ENCODE results near the gene DAZAP1. TPM values are rescaled to one million over a fixed set of nuclear protein-coding genes. Genes with fewer than 3 reads are reported as not detected.

DAZAP1 gene
- polyA plus RNA-seq, 1 of the 3 experiments (the other 2 are of a cell fraction), result 54.3 TPM

GRCh38 chr19:1481224-1481892 is 74.0 kb downstream of the DAZAP1 start:
- Histone ChIP-seq H3K9me2 (no peaks in the 10 kb centered on the region), H3K27me3 (ENCODE audit: insufficient read depth) (no peaks in the 10 kb centered on the region), H3F3A (replicated peaks; ENCODE audit: insufficient read depth) (peaks cover 4% of the 10 kb centered on the region), H3K4me2 (no peak overlapping the region), H2AFZ (ENCODE audit: low read depth) (no peak overlapping the region), H3K4me1 (ENCODE audit: control insufficient read depth in 1 of 2, insufficient read depth in 2 of 2, low read depth in 1 of 2, low read length in 1 of 2) (peaks cover 2 to 3% of the 10 kb centered on the region in 2 experiments; a peak in 1 of 4 replicates), H3K27ac (ENCODE audit: low read depth in 2 of 2, low read length in 1 of 2) (no peak overlapping the region), H3K36me3 (replicated peaks in 1 of 2; ENCODE audit: control insufficient read depth in 1 of 2, insufficient read depth in 2 of 2, low read length in 1 of 2) (peaks cover 0 to 7% of the 10 kb centered on the region in 2 experiments), H3K9me3 (no peaks in the 10 kb centered on the region), H3K4me3 (ENCODE audit: low read depth in 2 of 2, low read length in 1 of 2) (no peak overlapping the region), H3K79me2 (ENCODE audit: insufficient read depth) (peaks cover 27% of the 10 kb centered on the region), H3K9ac (no peak overlapping the region), H4K20me1 (ENCODE audit: insufficient read depth) (no peaks in the 10 kb centered on the region)
- TF ChIP-seq EP300 (IDR thresholded peaks at IDR 0.05; ENCODE audit: borderline replicate concordance in 1 of 2, low read depth in 1 of 2, low read length in 1 of 2) (no peak), ELF1 (IDR thresholded peaks at IDR 0.05) (no peak), RAD21 (IDR thresholded peaks at IDR 0.05; ENCODE audit: low read length) (no peak), MAX (IDR thresholded peaks at IDR 0.05; ENCODE audit: low read depth) (no peak), RFX5 (IDR thresholded peaks at IDR 0.05; ENCODE audit: low read length) (no peak), SMC3 (IDR thresholded peaks at IDR 0.05; ENCODE audit: low read depth, low read length) (no peak), JUND (IDR thresholded peaks at IDR 0.05) (no peak)
- TF ChIP-seq, protein P1, sequence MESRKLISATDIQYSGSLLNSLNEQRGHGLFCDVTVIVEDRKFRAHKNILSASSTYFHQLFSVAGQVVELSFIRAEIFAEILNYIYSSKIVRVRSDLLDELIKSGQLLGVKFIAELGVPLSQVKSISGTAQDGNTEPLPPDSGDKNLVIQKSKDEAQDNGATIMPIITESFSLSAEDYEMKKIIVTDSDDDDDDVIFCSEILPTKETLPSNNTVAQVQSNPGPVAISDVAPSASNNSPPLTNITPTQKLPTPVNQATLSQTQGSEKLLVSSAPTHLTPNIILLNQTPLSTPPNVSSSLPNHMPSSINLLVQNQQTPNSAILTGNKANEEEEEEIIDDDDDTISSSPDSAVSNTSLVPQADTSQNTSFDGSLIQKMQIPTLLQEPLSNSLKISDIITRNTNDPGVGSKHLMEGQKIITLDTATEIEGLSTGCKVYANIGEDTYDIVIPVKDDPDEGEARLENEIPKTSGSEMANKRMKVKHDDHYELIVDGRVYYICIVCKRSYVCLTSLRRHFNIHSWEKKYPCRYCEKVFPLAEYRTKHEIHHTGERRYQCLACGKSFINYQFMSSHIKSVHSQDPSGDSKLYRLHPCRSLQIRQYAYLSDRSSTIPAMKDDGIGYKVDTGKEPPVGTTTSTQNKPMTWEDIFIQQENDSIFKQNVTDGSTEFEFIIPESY (IDR thresholded peaks at IDR 0.05; ENCODE audit: borderline replicate concordance, low read depth), result no peak
- ChIA-PET CTCF (no interaction called here), POLR2A (no interaction called here)
- 80% methylated on average over 20 of the region's 26 CpGs for WGBS (ENCODE audit: low lambda C conversion rate)
- DNase-seq, result no peak

- 93% methylated on average over 18 of the region's 36 CpGs for WGBS (ENCODE audit: low lambda C conversion rate)
- peaks cover 4% of the 10 kb centered on the region for H3F3A ChIP-seq (replicated peaks; ENCODE audit: insufficient read depth)
- H3K9me3 ChIP-seq, result no peaks in the 10 kb centered on the region
- no peak overlapping the region for H3K4me2 ChIP-seq
- peaks cover 0 to 7% of the 10 kb centered on the region in 2 experiments for H3K36me3 ChIP-seq (replicated peaks in 1 of 2; ENCODE audit: control insufficient read depth in 1 of 2, insufficient read depth in 2 of 2, low read length in 1 of 2)
- peaks cover 21% of the 10 kb centered on the region for H3K79me2 ChIP-seq (ENCODE audit: insufficient read depth)
- no peak overlapping the region for H3K27ac ChIP-seq (ENCODE audit: low read depth in 2 of 2, low read length in 1 of 2)
- POLR2A ChIA-PET, result no interaction called here
- H4K20me1 ChIP-seq (ENCODE audit: insufficient read depth), result no peaks in the 10 kb centered on the region
- CTCF ChIA-PET, result no interaction called here
- no peaks in the 10 kb centered on the region for H3K9me2 ChIP-seq
- H3K4me1 ChIP-seq (ENCODE audit: control insufficient read depth in 1 of 2, insufficient read depth in 2 of 2, low read depth in 1 of 2, low read length in 1 of 2), result peaks cover 2 to 3% of the 10 kb centered on the region in 2 experiments; a peak in 1 of 4 replicates
- no peak for DNase-seq
- no peak overlapping the region for H3K9ac ChIP-seq
- no peak overlapping the region for H2AFZ ChIP-seq (ENCODE audit: low read depth)
- H3K27me3 ChIP-seq (ENCODE audit: insufficient read depth), result no peaks in the 10 kb centered on the region
- TF ChIP-seq MXI1 (IDR thresholded peaks at IDR 0.05; ENCODE audit: low read depth, low read length), result no peak
- no peak for TF ChIP-seq MEF2A (IDR thresholded peaks at IDR 0.05; ENCODE audit: borderline replicate concordance, low read depth)
- TF ChIP-seq FOXM1 (IDR thresholded peaks at IDR 0.05; ENCODE audit: low read depth), result no peak
- no peak for TF ChIP-seq POLR2AphosphoS5 (IDR thresholded peaks at IDR 0.05; ENCODE audit: low read depth, low read length)
- TF ChIP-seq YY1 (IDR thresholded peaks at IDR 0.05; ENCODE audit: low read depth), result no peak
- TF ChIP-seq, protein P2, sequence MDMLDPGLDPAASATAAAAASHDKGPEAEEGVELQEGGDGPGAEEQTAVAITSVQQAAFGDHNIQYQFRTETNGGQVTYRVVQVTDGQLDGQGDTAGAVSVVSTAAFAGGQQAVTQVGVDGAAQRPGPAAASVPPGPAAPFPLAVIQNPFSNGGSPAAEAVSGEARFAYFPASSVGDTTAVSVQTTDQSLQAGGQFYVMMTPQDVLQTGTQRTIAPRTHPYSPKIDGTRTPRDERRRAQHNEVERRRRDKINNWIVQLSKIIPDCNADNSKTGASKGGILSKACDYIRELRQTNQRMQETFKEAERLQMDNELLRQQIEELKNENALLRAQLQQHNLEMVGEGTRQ (IDR thresholded peaks at IDR 0.05; ENCODE audit: borderline replicate concordance, low read depth, low read length), result no peak
- TF ChIP-seq RAD21 (IDR thresholded peaks at IDR 0.05; ENCODE audit: low read length), result no peak
- no peak overlapping the region for H3K4me3 ChIP-seq (ENCODE audit: low read depth in 2 of 2, low read length in 1 of 2)
Observed at GRCh38 chr19:1481893-1482360, 74.5 kb downstream of the DAZAP1 start.

Data from SK-N-SH (cell line).